Right lobe of liver (tissue), 6 donors: ENCODE measurements around the gene BTBD19. TPM values are rescaled to one million over a fixed set of nuclear protein-coding genes. Genes with fewer than 3 reads are reported as not detected.

Source experiments
- ATAC-seq, 4 donors: fragments of 200-7000 bp; cut with Tn5 transposase; one replicate each; pipeline ENCODE4 v1.9.1; 2020; ENCODE audit warnings: mild to moderate bottlenecking in 4 of 4, moderate library complexity in 4 of 4
- DNase-seq, 3 donors: peaks; one replicate each; pipeline ENCODE4 v3.0.0-alpha.2; 2020
- H3K27ac ChIP-seq, 3 donors: fragments of 200-600 bp; one replicate each; pipeline ENCODE4 v1.8.0; 2022
- H3K27me3 ChIP-seq, 2 donors: fragments of 200-600 bp; one replicate each; pipeline ENCODE4 v1.8.0; 2022
- H3K36me3 ChIP-seq, 4 donors: fragments of 200-600 bp; sonication (generic) in 1 of 4; one replicate each; pipeline versions ENCODE4 v1.5.1 to v1.8.0; 2017 to 2022; ENCODE audit warnings: control low read depth in 1 of 4
- H3K4me1 ChIP-seq, 4 donors: fragments of 200-600 bp; sonication (generic) in 1 of 4; one replicate each; pipeline versions ENCODE4 v1.5.1 to v1.8.0; 2017 to 2022; ENCODE audit warnings: control low read depth in 1 of 4
- H3K4me3 ChIP-seq, 3 donors: fragments of 200-600 bp; one replicate each; pipeline ENCODE4 v1.8.0; 2022
- H3K9me3 ChIP-seq, 4 donors: fragments of 200-600 bp; sonication (generic) in 1 of 4; one replicate each; pipeline versions ENCODE4 v1.5.1 to v1.8.0; 2017 to 2022; ENCODE audit warnings: control low read depth in 1 of 4
- POLR2A ChIP-seq: fragments of 450-650 bp; IDR thresholded peaks from one replicate; pipeline ENCODE4 v1.6.1; 2017; ENCODE audit warnings: antibody characterized with exemption, mild to moderate bottlenecking
- WGBS: methylation state at CpG from one replicate; pipeline ENCODE4 v1.1.6; 2018; ENCODE audit warnings: low coverage, low lambda C conversion rate; ENCODE audit not compliant: insufficient coverage; ENCODE audit errors: missing lambda C conversion rate; 5-methylcytosine and 5-hydroxymethylcytosine counted together
- intact Hi-C, 2 donors: fragments of 100-400 bp; cut with DNase I; formaldehyde crosslinking; loops; one replicate each; pipeline versions ENCODE4 v1.11.2 to v1.14.1; 2022
- total RNA-seq, 6 experiments: library from RNA; depleted of rRNA in 2 of 6; stranded (reverse); fragments of >200 nt in 2 of 6; fragmentation: NEBNext Ultra II Directional in 3 of 6; extraction: Animal tissue kit (Norgen Biotek cat#: 25700) in 3 of 6; gene quantifications; one replicate each; pipeline versions ENCODE4 v1.1.0 to v1.2.4, GENCODE V29; 2016 to 2023
- TF ChIP-seq, protein P1 (sequence below), 4 donors: fragments of 200-600 bp in 3 of 4; fragments of 450-650 bp in 1 of 4; IDR thresholded peaks; one replicate each; pipeline versions ENCODE4 v1.5.1 to v1.8.0; 2016 to 2022; ENCODE audit warnings: antibody characterized with exemption in 4 of 4, mild to moderate bottlenecking in 2 of 4
- donor health status: DM: no; HTN: yes; CAD: no.
- donor health status: DM: no; HTN: no; CAD: no.
- donor health status: DM: no; HTN: no; CAD: no.
- donor health status: DM: no; HTN: yes; CAD: no.
- donor health status: DM: no; HTN: yes; CAD: no.

BTBD19 gene
- total RNA-seq, 6 experiments from 2014 or later: 2.6 to 7.5 (median 5.3) TPM

DNA sequence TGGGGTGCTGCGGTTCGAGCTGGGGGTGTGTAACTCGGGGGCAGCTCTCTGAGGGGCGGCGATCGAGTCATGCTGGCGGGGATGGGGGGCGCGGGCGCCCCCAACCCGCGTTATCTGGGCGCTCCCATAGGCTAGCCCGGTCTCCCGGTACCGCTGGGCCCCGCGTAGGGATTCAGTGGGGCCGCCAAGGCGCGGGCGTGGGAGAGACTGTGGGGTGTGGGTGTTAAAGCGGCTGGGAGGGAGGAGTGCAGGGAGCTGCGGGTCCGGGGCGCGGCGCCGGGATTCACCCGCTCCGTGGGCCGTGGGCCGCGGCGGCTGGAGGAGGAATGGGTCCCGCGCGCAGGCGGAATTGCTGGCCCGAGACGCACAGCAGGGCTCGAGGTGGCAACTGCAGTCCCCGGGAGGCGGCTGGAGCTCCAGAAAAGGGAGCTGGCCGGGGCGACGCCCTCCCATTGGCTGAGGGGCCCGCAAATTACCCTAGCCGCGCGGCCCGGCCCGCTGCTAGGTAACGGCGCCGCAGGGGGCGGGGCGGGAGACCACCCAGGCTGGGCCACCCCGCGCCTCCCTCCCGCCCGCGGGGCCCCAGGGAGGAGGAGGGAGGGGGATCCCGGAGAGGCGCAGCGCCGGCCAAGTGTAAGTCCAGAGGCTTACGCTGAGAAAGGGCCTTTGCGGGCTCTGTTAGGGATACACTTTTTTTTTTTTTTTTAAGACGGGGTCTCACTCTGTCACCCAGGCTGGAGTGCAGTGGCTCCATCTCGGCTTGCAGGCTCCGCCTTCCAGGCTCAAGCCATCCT lies 34.7 kb downstream of the BTBD19 start, which contains the start of gene PTCH2:
TSS of gene PTCH2 (minus strand) at position 392 of the 794 bp plus-strand sequence. CDS start at position 71, 321 bp downstream.
- WGBS: 0% methylated on average over 19 of the region's 72 CpGs
- TF ChIP-seq POLR2A: no peak
- TF ChIP-seq, protein P1, sequence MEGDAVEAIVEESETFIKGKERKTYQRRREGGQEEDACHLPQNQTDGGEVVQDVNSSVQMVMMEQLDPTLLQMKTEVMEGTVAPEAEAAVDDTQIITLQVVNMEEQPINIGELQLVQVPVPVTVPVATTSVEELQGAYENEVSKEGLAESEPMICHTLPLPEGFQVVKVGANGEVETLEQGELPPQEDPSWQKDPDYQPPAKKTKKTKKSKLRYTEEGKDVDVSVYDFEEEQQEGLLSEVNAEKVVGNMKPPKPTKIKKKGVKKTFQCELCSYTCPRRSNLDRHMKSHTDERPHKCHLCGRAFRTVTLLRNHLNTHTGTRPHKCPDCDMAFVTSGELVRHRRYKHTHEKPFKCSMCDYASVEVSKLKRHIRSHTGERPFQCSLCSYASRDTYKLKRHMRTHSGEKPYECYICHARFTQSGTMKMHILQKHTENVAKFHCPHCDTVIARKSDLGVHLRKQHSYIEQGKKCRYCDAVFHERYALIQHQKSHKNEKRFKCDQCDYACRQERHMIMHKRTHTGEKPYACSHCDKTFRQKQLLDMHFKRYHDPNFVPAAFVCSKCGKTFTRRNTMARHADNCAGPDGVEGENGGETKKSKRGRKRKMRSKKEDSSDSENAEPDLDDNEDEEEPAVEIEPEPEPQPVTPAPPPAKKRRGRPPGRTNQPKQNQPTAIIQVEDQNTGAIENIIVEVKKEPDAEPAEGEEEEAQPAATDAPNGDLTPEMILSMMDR (IDR thresholded peaks at IDR 0.05): no peak
- no peaks in the 10 kb centered on the region for H3K36me3 ChIP-seq
- peaks cover 0 to 5% (median 0%) of the 10 kb centered on the region in 4 donors for H3K4me1 ChIP-seq
- DNase-seq: peak in 1 of 3 donors; percentile 57
- ATAC-seq: peak; percentile 67 to 83 (median 77)
- no peak within 1 kb of the TSS for H3K27ac ChIP-seq
- H3K4me3 ChIP-seq: peak within 1 kb of the TSS; percentile 21 to 43 (median 29)
- intact Hi-C loops: no loop called here
- H3K27me3 ChIP-seq: no peaks in the 10 kb centered on the region
- H3K9me3 ChIP-seq: no peaks in the 10 kb centered on the region

DNA sequence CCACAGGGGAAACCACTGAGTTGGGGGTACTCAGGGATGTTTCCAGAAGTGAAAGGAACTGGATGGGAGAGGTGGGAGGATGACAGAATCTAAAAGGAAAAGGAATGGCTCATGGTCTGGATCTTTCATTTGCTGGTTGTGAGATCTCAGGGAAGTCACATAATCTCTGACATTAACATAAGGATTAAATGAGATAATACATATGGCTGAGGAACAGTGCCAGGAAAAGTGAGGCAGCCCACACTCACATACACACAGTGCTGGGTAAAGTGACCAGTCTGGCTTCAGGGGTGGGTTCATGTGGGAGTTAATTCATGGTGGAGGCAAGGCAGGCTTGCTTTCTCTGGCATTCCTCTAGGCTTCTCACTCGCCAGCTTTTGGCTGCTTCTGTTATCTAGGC lies 38.7 kb downstream of the BTBD19 start:
- H3K27me3 ChIP-seq: no peaks in the 10 kb centered on the region
- H3K36me3 ChIP-seq: no peaks in the 10 kb centered on the region
- peaks cover 0 to 5% (median 0%) of the 10 kb centered on the region in 4 donors for H3K4me1 ChIP-seq
- ATAC-seq (no peak), DNase-seq (no peak)
- no CpG with 5 or more reads among the region's 1 CpG for WGBS
- H3K9me3 ChIP-seq: no peaks in the 10 kb centered on the region
- no peak overlapping the region for H3K4me3 ChIP-seq
- intact Hi-C loops: no loop called here
- TF ChIP-seq, protein P1 (IDR thresholded peaks at IDR 0.05): no peak
- TF ChIP-seq POLR2A: no peak
- H3K27ac ChIP-seq: no peak overlapping the region

DNA sequence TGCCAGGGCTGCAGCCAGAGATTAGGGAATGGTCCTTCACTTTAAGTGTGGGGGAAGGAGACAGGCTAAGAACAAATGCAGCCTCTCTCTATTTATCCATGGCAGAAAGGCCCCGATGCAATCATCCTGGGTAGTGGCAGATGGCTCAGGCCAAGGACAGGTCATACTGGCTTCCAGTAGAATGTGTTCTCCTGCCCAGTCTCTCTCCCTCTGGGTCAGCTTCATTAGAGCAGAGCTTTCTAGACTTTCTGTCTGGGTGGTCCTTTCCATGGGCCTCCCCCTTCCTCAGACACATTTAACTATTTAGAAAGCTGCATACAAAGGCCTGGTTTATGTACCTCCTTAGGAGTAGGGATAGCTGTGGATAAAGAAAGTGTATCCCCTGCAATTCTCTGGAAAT lies 39.5 kb downstream of the BTBD19 start:
- ATAC-seq (no peak), DNase-seq (no peak)
- TF ChIP-seq, protein P1 (IDR thresholded peaks at IDR 0.05): no peak
- TF ChIP-seq POLR2A: no peak
- Histone ChIP-seq H3K27me3 (no peaks in the 10 kb centered on the region), H3K9me3 (no peaks in the 10 kb centered on the region), H3K36me3 (no peaks in the 10 kb centered on the region), H3K4me3 (no peak overlapping the region), H3K27ac (no peak overlapping the region), H3K4me1 (peaks cover 0 to 5% (median 0%) of the 10 kb centered on the region in 4 donors)
- 100% methylated on average over 1 of the region's 1 CpG for WGBS
- intact Hi-C loops: no loop called here

DNA sequence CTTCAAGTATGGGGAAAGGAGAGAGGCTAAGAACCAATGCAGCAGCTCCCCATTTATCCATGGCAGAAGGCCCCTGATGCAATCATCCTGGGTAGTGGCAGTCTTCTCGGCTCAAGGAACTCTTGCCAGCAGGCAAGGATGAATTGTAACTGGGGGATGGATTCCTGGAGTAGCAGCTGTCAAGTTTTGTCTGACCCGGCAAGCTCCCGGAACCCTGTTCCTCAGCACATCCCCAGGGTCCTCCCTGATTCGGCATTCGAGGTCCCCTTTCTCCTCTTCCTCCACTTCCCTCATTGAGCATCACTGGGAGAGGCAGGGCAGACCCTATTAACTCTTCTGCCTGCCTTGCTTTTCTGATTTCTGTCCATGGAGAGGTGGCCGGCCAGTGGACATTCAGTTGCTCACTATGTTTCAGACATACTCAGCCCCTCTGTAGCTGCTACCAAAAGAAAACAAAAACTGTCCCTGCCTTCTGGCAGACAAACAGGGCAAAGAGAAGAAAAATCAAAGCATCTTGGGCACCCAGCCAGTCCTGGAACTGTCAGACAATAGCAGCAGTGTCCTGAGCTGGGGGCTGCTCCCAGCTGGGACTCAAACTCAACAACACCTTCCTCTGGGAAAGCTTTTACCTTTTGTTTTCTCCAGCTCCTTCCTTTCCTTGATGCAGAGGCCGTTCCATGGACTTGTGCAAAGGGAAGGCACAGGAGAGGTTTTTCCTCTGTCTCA lies 40.3 kb downstream of the BTBD19 start:
- H3K27me3 ChIP-seq: no peaks in the 10 kb centered on the region
- ATAC-seq (no peak), DNase-seq (no peak)
- no peaks in the 10 kb centered on the region for H3K9me3 ChIP-seq
- TF ChIP-seq POLR2A: no peak
- TF ChIP-seq, protein P1 (IDR thresholded peaks at IDR 0.05): no peak
- no peaks in the 10 kb centered on the region for H3K36me3 ChIP-seq
- no peak overlapping the region for H3K27ac ChIP-seq
- intact Hi-C loops: no loop called here
- no peaks in the 10 kb centered on the region for H3K4me1 ChIP-seq
- H3K4me3 ChIP-seq: no peak overlapping the region
- 92% methylated on average over 5 of the region's 7 CpGs for WGBS
